ENCODE measurements around the gene SF3B3.
"Not testable (repeated sequence)": the region's sequence is repeated elsewhere in the genome, so short reads cannot be mapped to it uniquely, and the experiment has no call there.

SF3B3 gene

DNA sequence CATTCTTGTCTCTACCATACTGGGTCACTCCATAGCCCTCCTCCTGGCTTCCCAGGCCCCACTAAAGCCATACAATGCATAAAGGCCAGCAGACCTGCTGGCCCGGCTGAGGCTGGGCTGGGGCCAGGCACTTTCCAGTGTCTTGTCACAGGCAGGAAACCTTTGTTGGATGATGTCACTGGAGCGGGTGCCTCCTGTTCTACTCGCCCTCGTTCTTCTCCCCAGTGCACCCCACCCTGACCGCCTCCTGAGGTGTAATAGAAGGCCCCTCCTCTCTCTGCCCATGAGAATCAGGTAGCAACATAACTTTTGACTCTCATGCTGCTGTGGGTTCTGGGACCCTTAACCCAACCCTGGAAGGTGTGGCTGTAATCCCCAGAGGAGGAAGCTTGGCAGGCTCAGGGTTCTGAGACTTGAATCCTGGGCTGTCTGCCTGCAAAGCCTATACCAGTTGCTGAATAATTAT is 68.5 kb downstream of the SF3B3 start:
- DNase-seq: no peak

DNA sequence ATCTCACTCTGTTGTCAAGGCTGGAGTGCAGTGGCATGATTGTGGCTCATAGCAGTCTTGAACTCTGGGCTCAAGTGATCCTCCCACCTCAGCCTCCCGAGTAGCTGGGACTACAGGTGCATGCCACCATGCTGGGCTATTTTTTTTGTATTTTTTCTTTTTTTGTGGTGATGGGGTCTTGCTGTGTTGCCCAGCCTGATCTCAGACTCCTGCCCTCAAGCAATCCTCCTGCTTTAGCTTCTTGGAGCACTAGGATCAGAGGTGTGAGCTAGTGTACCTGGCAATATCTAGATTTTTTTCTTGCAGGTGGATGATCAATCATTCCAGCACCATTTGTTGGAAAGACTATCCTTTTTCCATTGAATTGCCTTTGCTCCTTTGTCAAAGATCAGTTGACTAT is 69.9 kb downstream of the SF3B3 start:
- no peak for DNase-seq

DNA sequence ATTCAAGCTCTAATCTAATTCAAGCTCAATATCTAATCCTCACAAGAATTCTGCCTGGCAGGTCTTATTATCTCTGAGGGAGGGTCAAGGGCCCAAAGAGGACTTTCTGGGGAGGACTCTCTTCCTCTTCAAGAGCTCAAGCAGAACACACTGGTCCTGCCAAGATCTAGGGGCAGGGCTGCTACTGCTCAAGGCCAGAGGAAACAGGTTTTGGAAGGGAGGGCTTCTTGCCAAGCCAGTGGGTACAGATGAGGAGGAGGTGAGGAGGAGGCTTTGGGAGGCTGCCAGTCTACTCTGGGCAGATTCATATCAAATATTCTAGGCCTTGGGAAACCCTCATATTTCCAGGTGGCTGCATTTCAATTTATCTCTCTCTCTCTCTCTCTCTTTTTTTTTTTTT is 71.0 kb downstream of the SF3B3 start:
- DNase-seq: no peak

DNA sequence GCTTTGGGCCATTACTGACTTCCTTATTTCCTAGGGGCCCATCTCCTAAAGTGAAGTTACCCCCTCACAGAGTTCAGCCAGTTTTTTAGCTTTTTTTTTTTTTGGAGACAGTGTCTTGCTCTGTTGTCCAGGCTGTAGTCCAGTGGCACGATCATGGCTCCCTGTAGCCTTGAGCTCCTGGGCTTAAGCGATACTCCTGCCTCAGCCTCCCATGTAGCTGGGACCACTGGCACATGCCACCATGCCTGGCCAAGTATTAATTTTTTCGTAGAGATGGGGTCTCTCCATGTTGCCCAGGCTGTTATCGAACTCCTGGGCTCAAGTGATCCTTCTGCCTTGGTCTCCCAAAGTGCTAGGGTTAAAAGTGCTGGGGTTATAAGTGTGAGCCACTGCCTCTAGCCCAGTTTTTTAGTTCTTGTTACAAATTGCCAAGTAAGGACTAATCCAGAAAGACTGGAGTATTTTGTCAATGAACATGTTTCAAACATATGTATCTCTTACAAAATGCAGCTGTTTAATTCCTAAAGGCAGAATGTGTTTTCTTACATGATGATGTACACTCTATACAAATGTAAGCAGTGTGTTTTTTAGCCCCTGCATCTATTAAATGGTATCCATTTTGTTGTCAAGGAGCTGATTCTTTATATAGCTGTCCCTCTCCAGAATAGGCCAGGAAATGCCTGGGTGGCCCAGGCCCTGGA is 73.7 kb downstream of the SF3B3 start:
- DNase-seq: no peak

DNA sequence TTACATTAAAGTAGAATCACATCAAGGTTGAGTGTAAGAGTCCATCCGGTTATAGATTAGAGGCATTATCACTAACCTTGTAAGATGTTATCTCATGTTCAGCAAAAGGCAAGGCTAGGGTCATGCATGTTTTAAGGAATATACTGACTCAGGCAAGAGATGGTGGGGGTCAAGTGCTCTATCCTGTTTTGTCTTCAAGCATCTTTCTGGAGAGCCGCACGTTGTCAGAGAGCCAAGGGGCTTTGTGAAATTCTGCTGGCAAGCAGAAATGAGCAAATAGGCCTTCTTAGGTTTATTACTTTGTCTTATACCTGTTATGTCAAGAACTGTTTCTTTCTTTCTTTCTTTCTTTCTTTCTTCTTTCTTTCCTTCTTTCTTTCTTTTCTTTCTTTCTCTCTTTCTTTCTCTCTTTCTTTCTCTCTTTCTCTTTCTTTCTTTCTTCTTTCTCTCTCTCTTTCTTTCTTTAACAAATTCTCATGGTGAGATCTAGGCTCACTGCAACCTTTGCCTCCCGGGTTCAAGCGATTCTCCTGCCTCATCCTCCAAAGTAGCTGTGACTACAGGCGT is 75.4 kb downstream of the SF3B3 start:
- no peak for DNase-seq

DNA sequence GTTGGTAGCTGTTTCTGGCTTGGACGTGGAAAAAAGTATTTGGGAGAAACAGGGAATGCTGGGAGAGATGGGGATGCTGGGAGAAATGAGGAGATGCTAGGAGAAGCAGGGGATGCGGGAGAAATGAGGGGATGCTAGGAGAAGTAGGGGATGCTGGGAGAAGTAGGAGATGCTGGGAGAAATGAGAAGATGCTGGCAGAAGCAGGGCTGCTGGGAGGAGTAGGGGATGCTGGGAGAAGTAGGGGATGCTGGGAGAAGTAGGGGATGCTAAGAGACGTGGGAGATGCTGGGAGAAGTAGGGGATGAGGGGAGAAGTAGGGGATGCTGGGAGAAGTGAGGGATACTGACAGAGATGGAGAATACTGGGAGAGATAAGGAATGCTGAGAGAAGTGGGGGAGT is 77.1 kb downstream of the SF3B3 start:
- no peak for DNase-seq

DNA sequence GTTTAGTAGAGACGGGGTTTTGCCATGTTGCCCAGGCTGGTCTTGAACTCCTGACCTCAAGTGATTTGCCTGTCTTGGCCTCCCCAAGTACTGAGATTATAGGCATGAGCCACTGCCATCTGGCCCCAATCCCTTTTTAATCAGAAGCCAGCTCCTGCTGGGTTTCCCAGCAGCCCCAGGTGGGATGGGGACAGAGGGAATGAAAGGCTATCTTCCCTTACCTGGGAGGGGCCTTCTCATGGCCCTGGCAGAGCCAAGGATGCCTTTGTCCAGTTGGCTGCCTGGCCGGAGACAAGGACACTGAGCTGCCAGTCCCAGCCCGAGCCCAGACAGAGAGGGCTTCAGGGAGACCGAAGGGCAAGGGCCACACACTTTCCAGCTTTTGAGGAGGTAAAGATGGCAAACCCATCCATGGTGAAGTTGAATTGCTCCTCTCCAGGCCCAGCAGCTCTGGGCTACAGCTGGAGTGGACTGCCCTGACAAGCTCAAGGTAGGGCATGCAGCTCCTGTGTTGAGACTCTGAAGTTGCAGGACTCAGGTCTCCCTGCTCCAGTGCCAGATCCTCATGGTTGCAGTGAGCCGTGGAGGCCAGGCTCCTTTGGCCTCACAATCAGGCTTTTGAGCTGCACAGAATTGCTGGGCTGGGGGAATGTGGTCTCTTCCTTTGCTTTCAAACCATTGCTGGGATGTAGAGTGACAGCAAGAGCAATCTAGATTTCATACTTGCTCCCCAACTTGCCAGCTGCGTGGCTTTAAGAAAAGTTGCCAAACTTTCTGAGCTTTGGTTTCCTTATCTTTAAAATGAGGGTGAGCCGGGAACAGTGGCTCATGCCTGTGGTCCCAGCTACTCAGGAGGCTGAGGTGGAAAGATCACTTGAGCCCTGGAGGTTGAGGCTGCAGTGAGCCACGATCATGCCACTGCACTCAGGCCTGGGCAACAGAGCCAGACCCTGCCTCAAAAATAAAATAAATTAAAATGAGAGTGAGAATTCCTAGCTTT is 78.3 kb downstream of the SF3B3 start:
- no peak for DNase-seq

DNA sequence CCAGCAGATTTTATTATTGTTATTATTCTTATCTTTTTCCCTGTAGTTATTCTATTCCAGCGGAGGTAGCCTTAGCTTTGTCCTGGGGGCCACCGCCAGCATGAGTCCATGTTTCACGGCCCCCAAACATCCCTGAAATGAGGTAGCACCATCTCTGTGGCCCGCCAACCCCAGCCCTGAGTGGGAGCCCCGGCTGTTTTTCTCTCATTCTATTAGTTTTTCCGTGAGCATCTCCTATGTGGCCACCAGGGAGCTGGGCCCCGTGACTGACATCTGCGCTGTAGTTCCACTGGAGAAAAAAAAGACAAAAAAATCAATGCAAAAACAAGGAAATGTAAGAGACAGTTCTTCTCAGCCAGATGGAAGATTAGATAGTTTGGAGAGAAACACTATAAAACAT is 79.2 kb downstream of the SF3B3 start:
- DNase-seq: no peak

DNA sequence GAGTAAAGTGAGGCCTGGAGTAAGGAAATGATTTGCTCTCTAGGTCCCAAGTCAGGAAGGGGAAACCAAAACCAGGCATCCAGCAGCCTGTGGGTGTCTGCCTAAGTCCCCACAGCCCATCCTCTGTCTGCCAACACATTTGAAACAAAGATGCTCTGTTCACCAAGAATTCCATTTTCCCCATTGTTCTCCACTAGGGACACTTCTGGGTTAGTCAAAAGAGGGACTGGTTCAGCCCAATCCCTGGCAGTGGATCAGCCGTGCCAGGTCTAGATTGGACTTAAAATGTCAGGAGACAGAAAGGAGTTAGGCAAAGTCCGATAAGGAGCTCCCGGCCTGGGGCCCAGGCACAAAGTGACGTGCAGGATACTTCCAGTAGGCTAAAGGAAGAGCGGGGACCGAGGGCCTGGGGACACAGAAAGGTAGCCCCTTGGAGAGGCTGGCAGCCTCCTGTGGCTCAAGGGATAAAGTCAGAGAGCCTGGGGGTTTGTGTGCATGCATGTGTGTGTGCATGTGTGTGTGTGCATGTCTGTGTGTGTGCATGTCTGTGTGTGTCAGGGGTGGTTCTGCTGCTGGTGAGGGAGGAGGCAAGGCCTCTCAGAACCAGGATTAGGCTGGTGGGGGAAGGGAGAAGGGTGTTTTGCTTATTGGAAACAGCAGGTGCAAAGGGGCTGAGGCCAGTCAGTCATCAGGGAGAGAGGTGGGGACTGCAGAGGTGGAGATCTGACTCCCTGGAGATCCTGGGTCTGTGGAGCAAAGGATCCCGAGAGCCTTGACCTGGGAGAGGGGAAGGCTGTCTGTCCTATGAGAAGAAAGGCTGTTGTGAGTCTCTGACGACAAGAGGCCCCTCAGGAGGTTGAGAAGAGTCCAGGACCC is 81.0 kb downstream of the SF3B3 start:
- DNase-seq: no peak

DNA sequence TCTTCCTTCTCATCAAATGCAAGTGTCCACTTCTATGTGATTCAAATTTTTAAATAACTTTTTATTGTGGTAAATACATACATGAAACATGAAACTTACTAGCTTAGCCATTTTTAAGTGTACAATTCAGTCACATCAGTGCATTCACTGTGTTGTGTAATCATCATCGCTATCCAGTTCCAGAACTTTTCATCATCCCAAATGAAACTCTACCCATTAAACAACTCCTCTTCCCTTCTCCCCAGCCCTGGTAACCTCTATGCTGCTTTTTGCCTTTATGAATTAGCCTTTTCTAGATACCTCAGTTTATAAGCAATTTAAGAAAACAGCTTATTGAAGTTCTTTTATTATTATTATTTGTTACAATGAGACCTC is 81.7 kb downstream of the SF3B3 start:
- DNase-seq: no peak

DNA sequence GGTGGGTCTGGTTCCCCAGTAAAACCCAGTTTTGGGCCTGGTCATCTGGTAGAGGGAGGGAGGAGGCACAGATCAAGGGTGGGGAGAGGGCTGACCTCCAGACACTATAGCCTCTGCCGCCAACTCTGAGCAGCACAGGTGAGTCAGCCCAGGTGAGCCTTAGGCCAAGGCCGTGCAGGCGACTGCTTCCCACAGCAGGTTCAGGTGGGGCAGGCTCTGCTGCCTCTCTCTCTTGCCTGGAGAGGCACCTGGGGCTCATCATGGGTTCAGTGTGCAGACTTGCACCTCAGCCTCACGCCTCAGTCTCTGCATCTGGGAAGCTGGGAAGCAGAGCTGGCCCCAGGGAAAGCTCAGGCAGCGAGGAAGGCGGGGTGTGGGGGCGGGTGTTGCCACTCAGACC is 84.9 kb downstream of the SF3B3 start:
- no peak for DNase-seq

DNA sequence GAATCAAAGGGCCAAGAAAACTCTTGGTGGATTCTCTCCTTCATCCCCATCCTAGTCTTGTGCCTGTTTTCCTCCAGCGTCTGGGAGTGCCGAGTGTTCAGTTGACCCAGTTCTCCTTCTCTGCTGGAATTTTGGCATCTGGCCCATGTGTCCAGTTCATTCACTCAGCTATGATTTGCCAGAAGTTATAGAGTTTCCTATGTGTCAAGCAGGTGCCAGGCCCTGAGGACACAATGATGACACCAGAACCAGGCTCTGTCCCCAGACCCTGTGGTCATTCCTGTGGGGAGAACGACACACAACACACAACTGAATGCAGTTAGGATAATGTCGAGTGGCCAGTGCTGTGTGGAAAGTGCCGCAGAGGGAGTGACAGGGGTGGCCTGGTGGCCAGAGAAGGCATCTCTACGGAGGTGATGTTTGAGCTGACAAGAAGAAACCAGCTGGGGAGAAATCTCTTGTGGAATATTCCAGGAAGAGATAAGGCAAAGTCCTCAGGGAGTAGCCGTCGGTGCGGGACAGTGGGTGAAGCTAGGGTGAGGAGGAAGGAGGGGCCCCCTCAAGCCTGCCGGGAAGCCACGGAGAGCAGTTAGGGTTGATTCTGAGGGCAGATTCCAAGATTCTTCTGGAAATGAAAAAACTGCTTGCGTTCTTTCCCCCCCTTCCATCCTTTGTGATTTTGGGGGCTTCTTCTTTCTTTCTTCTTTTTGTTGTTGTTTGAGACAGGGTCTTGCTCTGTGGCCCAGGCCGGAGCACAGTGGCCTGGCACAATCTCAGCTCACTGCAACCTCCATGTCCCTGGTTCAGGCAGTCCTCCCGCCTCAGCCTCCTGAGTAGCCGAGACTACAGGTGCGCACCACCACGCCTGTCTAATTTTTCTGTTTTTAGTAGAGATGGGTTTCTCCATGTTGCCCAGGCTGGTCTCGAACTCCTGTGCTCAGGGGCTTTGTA is 86.9 kb downstream of the SF3B3 start:
- no peak for DNase-seq

DNA sequence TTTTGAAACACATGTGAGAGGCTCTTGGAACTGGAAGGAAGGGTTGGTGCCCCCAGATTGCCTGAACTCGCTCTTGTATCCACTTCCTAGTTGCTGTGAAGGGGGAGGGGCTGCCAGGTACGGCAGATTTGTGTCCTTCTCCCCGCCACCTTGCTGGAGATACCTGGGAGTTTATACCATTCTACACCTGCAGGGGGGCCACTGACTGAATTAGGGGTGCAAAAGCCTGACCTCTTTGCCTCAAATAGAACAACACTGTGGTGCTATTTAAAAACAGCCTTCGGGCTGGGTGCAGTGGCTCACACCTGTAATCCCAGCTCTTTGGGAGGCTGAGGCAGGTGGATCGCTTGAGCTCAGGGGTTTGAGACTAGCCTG is 87.6 kb downstream of the SF3B3 start:
- DNase-seq: no peak

DNA sequence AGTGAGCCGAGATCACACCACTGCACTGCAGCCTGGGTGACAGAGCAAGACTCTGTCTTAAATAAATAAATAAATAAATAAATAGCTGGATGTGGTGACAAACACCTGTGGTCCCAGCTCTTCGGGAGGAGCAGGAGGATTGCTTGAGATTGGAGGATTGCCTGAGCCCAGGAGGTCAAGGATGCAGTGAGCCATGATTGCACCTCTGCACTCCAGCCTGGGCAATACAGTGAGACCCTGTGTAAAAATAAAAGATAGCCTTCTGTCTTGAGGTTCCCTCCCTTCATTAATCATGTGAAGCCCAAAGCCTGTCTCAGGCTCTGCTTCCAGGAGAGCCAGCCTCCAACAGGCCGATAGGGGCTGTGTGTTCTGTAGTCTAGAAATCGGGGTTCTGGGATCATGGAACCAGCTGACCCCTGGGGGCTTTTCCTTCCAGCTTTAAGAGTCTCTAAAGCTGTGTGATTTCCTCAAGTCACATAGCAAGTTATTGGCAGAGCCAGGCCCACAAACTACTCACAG is 88.2 kb downstream of the SF3B3 start:
- no peak for DNase-seq

DNA sequence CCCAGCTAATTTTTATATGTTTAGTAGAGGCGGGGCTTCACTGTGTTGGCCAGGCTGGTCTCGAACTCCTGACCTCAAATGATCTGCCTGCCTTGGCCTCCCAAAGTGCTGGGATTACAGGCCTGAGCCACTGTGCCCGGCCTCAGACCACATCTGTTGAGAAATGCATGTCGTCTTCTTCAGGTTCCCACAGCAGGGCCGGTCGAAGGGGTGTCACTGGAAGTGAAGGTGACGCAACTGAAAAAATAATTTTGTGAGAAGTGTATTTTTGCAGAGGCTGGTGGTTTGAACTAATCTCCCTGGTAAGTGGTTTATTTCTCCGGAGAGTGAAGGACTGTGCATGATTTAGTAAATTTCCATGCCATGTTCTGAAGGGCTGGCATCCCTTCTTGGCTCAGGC is 89.3 kb downstream of the SF3B3 start:
- DNase-seq: no peak

DNA sequence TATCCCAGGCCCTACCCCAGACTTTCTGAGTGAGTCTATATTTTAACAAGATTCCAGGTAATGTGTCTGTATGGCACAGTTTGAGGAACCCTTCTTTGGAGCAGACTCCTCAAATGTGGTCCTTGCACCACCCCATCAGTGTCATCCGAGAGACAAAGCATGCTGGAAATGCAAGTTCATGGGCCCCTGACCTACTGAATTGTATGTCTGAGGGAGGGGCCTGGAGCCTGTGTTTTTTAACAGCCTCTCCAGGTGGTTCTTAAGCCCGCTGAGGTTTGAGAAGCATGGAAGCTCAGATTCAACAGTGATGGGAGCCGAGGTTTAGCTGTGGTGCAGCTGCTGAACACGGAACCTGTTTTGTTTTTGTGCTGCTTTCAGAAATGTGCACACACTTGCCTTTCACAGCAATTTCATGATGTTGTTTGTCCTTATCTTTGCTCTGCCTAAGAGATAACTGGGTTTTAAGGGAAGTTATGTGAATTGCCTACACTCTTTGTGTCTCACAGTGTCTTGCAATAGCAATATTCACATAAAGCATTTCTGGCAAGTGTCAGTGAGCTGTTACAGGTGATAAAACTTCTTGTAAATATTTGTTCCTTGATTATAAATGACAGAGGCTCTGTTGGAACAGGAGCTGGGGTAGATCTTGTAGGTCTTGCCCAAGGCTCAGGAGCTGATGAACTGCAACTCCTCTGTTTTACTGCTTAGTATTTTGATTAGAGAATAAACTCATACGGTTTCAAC is 90.8 kb downstream of the SF3B3 start:
- DNase-seq: no peak

DNA sequence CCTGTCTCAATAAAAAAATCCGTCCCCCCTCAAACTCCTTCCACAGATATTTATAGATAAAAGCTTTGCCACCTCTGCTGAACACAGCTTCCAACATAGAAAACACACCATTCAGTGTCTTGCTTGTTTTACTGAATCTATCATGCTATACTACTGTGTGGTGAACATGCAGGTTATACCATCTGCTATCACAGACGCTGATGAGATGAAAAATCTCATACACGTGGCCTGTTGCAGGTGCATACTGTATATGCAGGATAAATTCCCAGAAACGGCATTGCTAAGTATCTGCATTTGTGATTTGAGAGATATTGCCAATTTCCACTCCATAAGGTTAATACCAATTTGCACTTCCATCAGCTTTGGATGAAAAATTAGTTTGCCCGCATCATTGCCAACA is 92.3 kb downstream of the SF3B3 start:
- DNase-seq: no peak

DNA sequence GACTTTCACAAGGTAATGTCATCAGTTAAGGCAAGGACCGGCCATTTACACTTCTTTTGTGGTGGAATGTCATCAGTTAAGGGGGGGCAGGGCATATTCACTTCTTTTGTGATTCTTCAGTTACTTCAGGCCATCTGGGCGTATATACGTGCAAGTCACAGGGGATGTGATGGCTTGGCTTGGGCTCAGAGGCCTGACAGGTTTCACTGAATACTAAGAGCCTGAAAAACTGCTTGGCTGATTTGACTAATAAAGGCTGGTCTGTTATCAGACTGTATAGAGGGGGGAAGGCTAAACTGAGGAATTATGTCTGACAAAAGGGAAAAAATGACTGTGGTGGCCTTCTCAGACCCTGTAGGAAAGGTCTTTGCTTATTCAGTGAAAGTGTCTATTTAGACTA is 98.2 kb downstream of the SF3B3 start:
- DNase-seq: not testable (repeated sequence)

Measured in activated CD4-positive, alpha-beta T cell treated with anti-CD3 and anti-CD28 coated beads, Interleukin-10, Interleukin-2, amounts not matched to agents 100 ng/mL and 50 ng/mL, durations not matched to agents 16 hours and 8 hours (primary cell).